Transverse colon (tissue), 4 donors: Measurements from ENCODE around the gene ELOVL1. TPM values are rescaled to one million over a fixed set of nuclear protein-coding genes. Genes with fewer than 3 reads are reported as not detected.

ENCODE experiments used
- DNase-seq: peaks from one replicate; pipeline ENCODE4 v3.0.0-alpha.2; 2019
- H3K27ac ChIP-seq, 4 donors: fragments of 200-600 bp; sonication (generic); 2 replicates each; pipeline ENCODE4 v1.5.1; 2016 to 2018; ENCODE audit warnings: inconsistent platforms in 4 of 4
- H3K27me3 ChIP-seq: fragments of 200-600 bp; sonication (generic); 2 replicates; pipeline ENCODE4 v1.5.1; 2017; ENCODE audit warnings: inconsistent platforms
- H3K36me3 ChIP-seq, 4 donors: fragments of 200-600 bp; sonication (generic); 2 replicates each; pipeline ENCODE4 v1.5.1; 2017 to 2019; ENCODE audit warnings: inconsistent platforms in 4 of 4
- H3K4me1 ChIP-seq, 4 donors: fragments of 200-600 bp; sonication (generic); 2 replicates each; pipeline ENCODE4 v1.5.1; 2017 to 2020; ENCODE audit warnings: inconsistent platforms in 4 of 4
- H3K4me3 ChIP-seq, 4 donors: fragments of 200-600 bp; sonication (generic); 1 replicate in 1 of 4; 2 replicates in 3 of 4; pipeline versions ENCODE4 v1.5.1 to v1.6.1; 2017 to 2019; ENCODE audit warnings: inconsistent platforms in 4 of 4
- H3K9me3 ChIP-seq, 2 donors: fragments of 200-600 bp; sonication (generic); 2 replicates each; pipeline ENCODE4 v1.5.1; 2017 to 2019; ENCODE audit warnings: inconsistent platforms in 2 of 2
- CTCF ChIP-seq, 5 experiments: fragments of 200-600 bp in 3 of 5; fragments of 450-650 bp in 2 of 5; sonication (generic) in 3 of 5; IDR thresholded peaks; 1 replicate in 2 of 5; 2 replicates in 3 of 5; pipeline ENCODE4 v1.5.1; 2016 to 2017; ENCODE audit warnings: antibody characterized with exemption in 5 of 5, inconsistent platforms in 3 of 5, mild to moderate bottlenecking in 2 of 5, moderate library complexity in 1 of 5
- EP300 ChIP-seq: sonication (generic); formaldehyde crosslinking; IDR thresholded peaks from one replicate; pipeline ENCODE4 v1.6.1; 2017; ENCODE audit warnings: antibody characterized with exemption, low read depth
- POLR2A ChIP-seq: fragments of 450-650 bp; IDR thresholded peaks from one replicate; pipeline ENCODE4 v1.6.1; 2016; ENCODE audit warnings: antibody characterized with exemption, mild to moderate bottlenecking, moderate library complexity
- POLR2AphosphoS5 ChIP-seq, 3 donors: sonication (generic); formaldehyde crosslinking; IDR thresholded peaks; one replicate each; pipeline ENCODE4 v1.6.1; 2016; ENCODE audit warnings: antibody characterized with exemption in 3 of 3
- WGBS, 2 donors: methylation state at CpG; one replicate each; pipeline ENCODE4 v1.1.5; 2018; ENCODE audit warnings: low coverage in 1 of 2; 5-methylcytosine and 5-hydroxymethylcytosine counted together
- in situ Hi-C, 4 donors: fragments of 200-750 bp; cut with MboI; loops; one replicate each; pipeline versions ENCODE4 v1.15.0 to v1.15.1; 2017; ENCODE audit warnings: low sequenced_read_pairs in 3 of 4, low pct_ligation_motif_present in 1 of 4, low pct_unique_long_range_greater_than_20kb in 1 of 4
- intact Hi-C: fragments of 100-400 bp; cut with DNase I; formaldehyde crosslinking; loops from one replicate; pipeline ENCODE4 v1.15.1; 2023; ENCODE audit warnings: low total_unique reads
- total RNA-seq, 4 donors: library from RNA; depleted of rRNA; stranded (reverse); fragments of >200 nt; gene quantifications; one replicate each; pipeline ENCODE4 v1.1.0, GENCODE V29; 2016

ELOVL1 gene
- total RNA-seq, 4 donors from 2014 or later, result 58.4 to 114 (median 99.5) TPM

GRCh38 chr1:43327549-43328292 lies 40.1 kb downstream of the ELOVL1 start:
- H3K4me1 ChIP-seq, result peaks cover 0 to 9% (median 4%) of the 10 kb centered on the region in 4 donors
- no peak for DNase-seq
- in situ Hi-C loops (no loop called here), intact Hi-C loops (no loop called here)
- no peak overlapping the region for H3K4me3 ChIP-seq
- H3K36me3 ChIP-seq, result no peaks in the 10 kb centered on the region
- H3K9me3 ChIP-seq, result peaks cover 0 to 12% of the 10 kb centered on the region in 2 donors
- H3K27me3 ChIP-seq, result no peaks in the 10 kb centered on the region
- TF ChIP-seq POLR2A (no peak), CTCF (IDR thresholded peaks at IDR 0.05) (no peak), POLR2AphosphoS5 (IDR thresholded peaks at IDR 0.05) (no peak), EP300 (no peak)
- WGBS, 2 donors, result 82 to 100% methylated on average over 1 of the region's 1 CpG
- no peak overlapping the region for H3K27ac ChIP-seq

DNA sequence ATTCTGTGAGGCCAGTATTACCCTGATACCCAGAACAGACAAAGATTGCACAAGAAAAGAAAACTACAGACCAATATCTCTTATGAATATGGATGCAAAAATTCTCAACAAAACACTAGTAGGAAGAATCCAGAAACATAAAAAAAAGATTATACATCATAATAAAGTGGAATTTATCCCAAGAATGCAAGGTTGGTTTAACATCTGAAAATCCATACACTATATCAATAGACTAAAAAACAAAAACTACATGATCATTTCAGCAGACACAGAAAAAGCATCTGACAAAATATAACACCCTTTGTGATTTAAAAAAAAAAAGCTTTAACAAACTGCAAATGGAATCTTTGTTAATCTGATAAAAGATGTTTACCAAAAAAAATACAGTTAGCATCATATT lies 42.4 kb downstream of the ELOVL1 start:
- Histone ChIP-seq H3K27ac (no peak overlapping the region), H3K4me1 (peaks cover 0 to 6% (median 2%) of the 10 kb centered on the region in 4 donors), H3K36me3 (no peaks in the 10 kb centered on the region), H3K4me3 (no peak overlapping the region), H3K27me3 (no peaks in the 10 kb centered on the region), H3K9me3 (peaks cover 0 to 12% of the 10 kb centered on the region in 2 donors)
- no peak for TF ChIP-seq POLR2A
- TF ChIP-seq POLR2AphosphoS5 (IDR thresholded peaks at IDR 0.05), result no peak
- no peak for TF ChIP-seq CTCF (IDR thresholded peaks at IDR 0.05)
- no peak for TF ChIP-seq EP300
- DNase-seq, result no peak
- intact Hi-C loops (no loop called here), in situ Hi-C loops (no loop called here)

- DNase-seq, result no peak
- in situ Hi-C loops (no loop called here), intact Hi-C loops (no loop called here)
- Histone ChIP-seq H3K36me3 (no peaks in the 10 kb centered on the region), H3K4me3 (no peak overlapping the region), H3K27ac (no peak overlapping the region), H3K9me3 (peaks cover 0 to 12% of the 10 kb centered on the region in 2 donors), H3K4me1 (peaks cover 0 to under 1% (median 0%) of the 10 kb centered on the region in 4 donors), H3K27me3 (no peaks in the 10 kb centered on the region)
- TF ChIP-seq POLR2A (no peak), POLR2AphosphoS5 (IDR thresholded peaks at IDR 0.05) (no peak), CTCF (IDR thresholded peaks at IDR 0.05) (no peak), EP300 (no peak)
- 84 to 100% methylated on average over 1 of the region's 1 CpG for WGBS, 2 donors
Observed at GRCh38 chr1:43324810-43325209, 43.0 kb downstream of the ELOVL1 start.

DNA sequence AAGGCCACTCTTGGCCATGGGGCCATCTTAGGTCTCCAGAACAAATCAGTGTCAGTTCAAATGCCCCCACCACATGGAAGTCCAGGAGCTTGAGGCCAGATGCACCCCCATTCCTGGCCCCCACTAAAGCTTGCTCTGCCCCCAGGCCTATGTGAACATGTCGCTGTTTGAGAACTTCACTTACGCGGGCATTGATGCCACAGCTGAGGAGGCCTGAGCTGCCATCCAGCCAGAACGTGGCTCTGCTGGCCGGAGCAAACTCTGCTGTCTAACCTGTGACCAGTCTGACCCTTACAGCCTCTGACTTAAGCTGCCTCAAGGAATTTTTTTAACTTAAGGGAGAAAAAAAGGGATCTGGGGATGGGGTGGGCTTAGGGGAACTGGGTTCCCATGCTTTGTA lies 45.3 kb downstream of the ELOVL1 start:
- Histone ChIP-seq H3K27me3 (no peaks in the 10 kb centered on the region), H3K4me3 (no peak overlapping the region), H3K36me3 (no peaks in the 10 kb centered on the region), H3K9me3 (peaks cover 0 to 3% of the 10 kb centered on the region in 2 donors), H3K4me1 (no peaks in the 10 kb centered on the region), H3K27ac (no peak overlapping the region)
- intact Hi-C loops (no loop called here), in situ Hi-C loops (no loop called here)
- DNase-seq, result no peak
- WGBS, 2 donors, result 88% methylated on average over 5 of the region's 5 CpGs; no CpG with 5 or more reads in 1 of the 2 donors
- TF ChIP-seq POLR2A (no peak), CTCF (IDR thresholded peaks at IDR 0.05) (no peak), POLR2AphosphoS5 (IDR thresholded peaks at IDR 0.05) (no peak), EP300 (no peak)
